ENCODE results near the gene KIF13A.
"Not testable (repeated sequence)": the region's sequence is repeated elsewhere in the genome, so short reads cannot be mapped to it uniquely, and the experiment has no call there.

Gene KIF13A

DNA sequence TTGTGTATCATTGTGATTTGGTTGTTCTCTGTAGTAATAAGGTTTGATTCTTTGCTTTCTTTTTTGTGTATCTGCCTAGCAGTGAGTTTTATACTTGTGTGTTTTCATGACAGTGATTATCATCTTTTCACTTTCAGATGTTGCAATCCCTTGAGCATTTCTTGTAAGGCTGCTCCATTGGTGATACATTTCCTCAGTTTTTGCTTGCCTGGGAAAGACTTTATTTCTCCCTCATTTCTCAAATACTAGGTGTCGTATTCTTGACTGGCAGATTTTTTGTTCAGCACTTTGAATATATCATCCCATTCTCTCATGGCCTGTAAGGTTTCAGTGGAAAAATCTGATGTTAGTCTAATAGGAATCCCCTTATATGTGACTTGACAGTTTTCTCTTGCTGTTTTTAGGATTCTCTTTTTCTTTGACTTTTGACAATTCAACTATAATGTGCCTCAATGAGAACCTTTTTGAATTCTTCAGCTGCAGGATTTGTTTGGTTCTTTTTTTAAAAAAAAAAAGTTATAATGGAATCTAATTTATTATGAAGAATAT is 249.7 kb downstream of the KIF13A start:
- H3K9me2 ChIP-seq (replicated peaks; ENCODE audit: insufficient read depth, low read length) = no peaks in the 10 kb centered on the region
- no peaks in the 10 kb centered on the region for H3F3A ChIP-seq (ENCODE audit: insufficient read depth, low read length)
- H3K36me3 ChIP-seq (replicated peaks; ENCODE audit: insufficient read depth, low read length) = no peaks in the 10 kb centered on the region
- H3K9me3 ChIP-seq (replicated peaks; ENCODE audit: insufficient read depth, low read length) = no peaks in the 10 kb centered on the region
- H3K4me1 ChIP-seq (ENCODE audit: low read length) = no peaks in the 10 kb centered on the region
- no peak overlapping the region for H3K27ac ChIP-seq (ENCODE audit: low read length)
- H3K9ac ChIP-seq (ENCODE audit: low read length) = no peak overlapping the region
- H3K79me2 ChIP-seq (ENCODE audit: low read length) = no peaks in the 10 kb centered on the region
- no peak for DNase-seq
- no peaks in the 10 kb centered on the region for H3K27me3 ChIP-seq (replicated peaks; ENCODE audit: insufficient read depth, low read length)
- no peak overlapping the region for H3K4me2 ChIP-seq (ENCODE audit: low read depth, low read length)
- TF ChIP-seq EZH2phosphoT487 (IDR thresholded peaks at IDR 0.05; ENCODE audit: low read length) (no peak), EZH2 (optimal IDR thresholded peaks at IDR 0.05; ENCODE audit: low read depth, low read length) (no peak)
- TF ChIP-seq, protein P1, sequence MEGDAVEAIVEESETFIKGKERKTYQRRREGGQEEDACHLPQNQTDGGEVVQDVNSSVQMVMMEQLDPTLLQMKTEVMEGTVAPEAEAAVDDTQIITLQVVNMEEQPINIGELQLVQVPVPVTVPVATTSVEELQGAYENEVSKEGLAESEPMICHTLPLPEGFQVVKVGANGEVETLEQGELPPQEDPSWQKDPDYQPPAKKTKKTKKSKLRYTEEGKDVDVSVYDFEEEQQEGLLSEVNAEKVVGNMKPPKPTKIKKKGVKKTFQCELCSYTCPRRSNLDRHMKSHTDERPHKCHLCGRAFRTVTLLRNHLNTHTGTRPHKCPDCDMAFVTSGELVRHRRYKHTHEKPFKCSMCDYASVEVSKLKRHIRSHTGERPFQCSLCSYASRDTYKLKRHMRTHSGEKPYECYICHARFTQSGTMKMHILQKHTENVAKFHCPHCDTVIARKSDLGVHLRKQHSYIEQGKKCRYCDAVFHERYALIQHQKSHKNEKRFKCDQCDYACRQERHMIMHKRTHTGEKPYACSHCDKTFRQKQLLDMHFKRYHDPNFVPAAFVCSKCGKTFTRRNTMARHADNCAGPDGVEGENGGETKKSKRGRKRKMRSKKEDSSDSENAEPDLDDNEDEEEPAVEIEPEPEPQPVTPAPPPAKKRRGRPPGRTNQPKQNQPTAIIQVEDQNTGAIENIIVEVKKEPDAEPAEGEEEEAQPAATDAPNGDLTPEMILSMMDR (IDR thresholded peaks at IDR 0.05; ENCODE audit: low read length) = no peak
- no peaks in the 10 kb centered on the region for H4K20me1 ChIP-seq (ENCODE audit: insufficient read depth, low read length)
- no peak overlapping the region for H3K4me3 ChIP-seq (ENCODE audit: low read length)
- no peak overlapping the region for H2AFZ ChIP-seq (ENCODE audit: low read length)

DNA sequence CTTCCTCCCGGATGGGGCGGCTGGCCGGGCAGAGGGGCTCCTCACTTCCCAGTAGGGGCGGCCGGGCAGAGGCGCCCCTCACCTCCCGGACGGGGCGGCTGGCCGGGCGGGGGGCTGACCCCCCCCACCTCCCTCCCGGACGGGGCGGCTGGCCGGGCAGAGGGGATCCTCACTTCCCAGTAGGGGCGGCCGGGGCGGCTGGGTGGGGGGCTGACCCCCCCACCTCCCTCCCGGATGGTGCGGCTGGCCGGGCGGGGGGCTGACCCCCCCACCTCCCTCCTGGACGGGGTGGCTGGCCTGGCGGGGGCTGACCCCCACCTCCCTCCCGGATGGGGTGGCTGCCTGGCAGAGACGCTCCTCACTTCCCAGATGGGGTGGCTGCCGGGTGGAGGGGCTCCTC is 252.1 kb downstream of the KIF13A start:
- DNase-seq; H3K9me2 ChIP-seq (replicated peaks; ENCODE audit: insufficient read depth, low read length); H3K4me1 ChIP-seq (ENCODE audit: low read length); H3F3A ChIP-seq (ENCODE audit: insufficient read depth, low read length); H3K4me2 ChIP-seq (ENCODE audit: low read depth, low read length); H3K9ac ChIP-seq (ENCODE audit: low read length); H3K27me3 ChIP-seq (replicated peaks; ENCODE audit: insufficient read depth, low read length); H4K20me1 ChIP-seq (ENCODE audit: insufficient read depth, low read length); H3K9me3 ChIP-seq (replicated peaks; ENCODE audit: insufficient read depth, low read length); H3K4me3 ChIP-seq (ENCODE audit: low read length); H2AFZ ChIP-seq (ENCODE audit: low read length); H3K79me2 ChIP-seq (ENCODE audit: low read length); H3K36me3 ChIP-seq (replicated peaks; ENCODE audit: insufficient read depth, low read length); H3K27ac ChIP-seq (ENCODE audit: low read length): not testable (repeated sequence)

DNA sequence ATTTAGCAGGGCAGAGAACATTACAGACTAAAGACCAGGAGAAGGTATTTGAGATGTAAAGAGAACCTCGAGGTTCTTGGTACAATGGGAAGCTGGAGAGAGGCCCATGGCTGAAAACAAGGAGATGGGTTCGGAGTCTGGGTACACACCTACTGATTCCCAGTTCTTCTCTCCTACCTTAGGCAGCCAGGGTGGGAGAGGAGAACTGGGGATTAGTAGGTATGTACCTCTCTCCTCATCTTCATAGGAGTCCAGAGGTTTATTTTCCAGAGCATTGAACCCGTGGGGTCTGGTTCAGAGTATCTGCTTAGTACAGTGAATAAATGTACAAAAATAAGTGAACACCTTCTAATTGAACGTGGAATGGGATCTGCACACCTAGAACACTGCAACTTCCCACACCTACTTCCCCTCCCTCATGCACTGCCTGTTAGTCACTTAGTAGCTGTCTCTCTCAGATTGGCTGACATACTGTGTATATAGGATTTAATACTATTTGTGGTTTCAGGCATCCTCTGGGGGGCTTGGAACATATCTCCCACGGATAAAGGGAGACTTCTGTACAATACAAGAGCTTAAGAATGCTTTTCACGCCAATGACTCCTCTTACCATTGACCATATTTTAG is 257.2 kb downstream of the KIF13A start:
- Histone ChIP-seq H3K79me2 (ENCODE audit: low read length) (no peaks in the 10 kb centered on the region), H3K9me3 (replicated peaks; ENCODE audit: insufficient read depth, low read length) (no peaks in the 10 kb centered on the region), H2AFZ (ENCODE audit: low read length) (no peak overlapping the region), H3K36me3 (replicated peaks; ENCODE audit: insufficient read depth, low read length) (no peaks in the 10 kb centered on the region), H3F3A (ENCODE audit: insufficient read depth, low read length) (no peaks in the 10 kb centered on the region), H3K9me2 (replicated peaks; ENCODE audit: insufficient read depth, low read length) (no peaks in the 10 kb centered on the region), H4K20me1 (ENCODE audit: insufficient read depth, low read length) (no peaks in the 10 kb centered on the region), H3K9ac (ENCODE audit: low read length) (no peak overlapping the region), H3K4me1 (ENCODE audit: low read length) (no peaks in the 10 kb centered on the region), H3K27me3 (replicated peaks; ENCODE audit: insufficient read depth, low read length) (no peaks in the 10 kb centered on the region), H3K4me2 (ENCODE audit: low read depth, low read length) (no peak overlapping the region), H3K27ac (ENCODE audit: low read length) (no peak overlapping the region), H3K4me3 (ENCODE audit: low read length) (no peak overlapping the region)
- TF ChIP-seq EZH2 (optimal IDR thresholded peaks at IDR 0.05; ENCODE audit: low read depth, low read length) = no peak
- TF ChIP-seq, protein P1 (IDR thresholded peaks at IDR 0.05; ENCODE audit: low read length) = no peak
- TF ChIP-seq EZH2phosphoT487 (IDR thresholded peaks at IDR 0.05; ENCODE audit: low read length) = no peak
- DNase-seq = no peak

All from MM.1S (cell line).